ENCODE data around the gene NUP54.

GRCh38 chr4:76187152-76187551 lies 39.0 kb upstream of the NUP54 start:
- TF ChIP-seq CTCF (conservative IDR thresholded peaks at IDR 0.05; ENCODE audit: low read depth, low read length) (no peak), EZH2 (IDR thresholded peaks at IDR 0.05; ENCODE audit: borderline replicate concordance, low read depth, low read length, poor library complexity, severe bottlenecking) (no peak)

Data from A673 (cell line).